Limb (tissue), 2 donors: ENCODE data around the gene RREB1.
"Not testable (repeated sequence)": the region's sequence is repeated elsewhere in the genome, so short reads cannot be mapped to it uniquely, and the experiment has no call there.

Experiments used
- DNase-seq, 2 donors: peaks; one replicate each; pipeline ENCODE4 v3.0.0-alpha.2; 2016; ENCODE audit errors: extremely low spot score in 2 of 2

RREB1 gene

GRCh38 chr6:7142918-7143475 lies 35.2 kb downstream of the RREB1 start:
- no peak for DNase-seq

DNA sequence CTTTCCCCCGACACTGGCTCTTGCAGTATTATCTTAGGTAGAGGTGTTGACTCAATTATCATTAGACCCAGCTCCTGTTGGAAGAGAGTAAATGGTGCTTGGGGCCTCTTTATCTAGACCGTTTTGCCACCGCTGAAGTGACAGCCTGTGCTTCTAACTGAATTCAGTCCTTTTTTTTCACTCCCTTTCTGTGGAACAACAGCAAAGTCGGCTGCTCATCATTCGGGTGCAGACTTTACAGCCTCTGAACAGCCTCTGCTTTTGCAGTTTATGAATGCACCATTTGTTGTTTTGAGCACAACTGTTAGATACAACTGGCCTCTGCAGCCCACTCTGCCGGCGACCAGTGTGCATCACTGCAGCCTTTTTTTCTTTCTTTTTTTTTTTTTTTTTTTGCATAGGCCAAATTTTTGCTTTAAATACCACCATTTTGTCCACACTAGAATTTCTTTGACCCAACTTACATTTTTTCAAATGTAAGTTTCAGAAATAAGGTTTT lies 35.8 kb downstream of the RREB1 start:
- peak in 1 of 2 donors; percentile 51 for DNase-seq

DNA sequence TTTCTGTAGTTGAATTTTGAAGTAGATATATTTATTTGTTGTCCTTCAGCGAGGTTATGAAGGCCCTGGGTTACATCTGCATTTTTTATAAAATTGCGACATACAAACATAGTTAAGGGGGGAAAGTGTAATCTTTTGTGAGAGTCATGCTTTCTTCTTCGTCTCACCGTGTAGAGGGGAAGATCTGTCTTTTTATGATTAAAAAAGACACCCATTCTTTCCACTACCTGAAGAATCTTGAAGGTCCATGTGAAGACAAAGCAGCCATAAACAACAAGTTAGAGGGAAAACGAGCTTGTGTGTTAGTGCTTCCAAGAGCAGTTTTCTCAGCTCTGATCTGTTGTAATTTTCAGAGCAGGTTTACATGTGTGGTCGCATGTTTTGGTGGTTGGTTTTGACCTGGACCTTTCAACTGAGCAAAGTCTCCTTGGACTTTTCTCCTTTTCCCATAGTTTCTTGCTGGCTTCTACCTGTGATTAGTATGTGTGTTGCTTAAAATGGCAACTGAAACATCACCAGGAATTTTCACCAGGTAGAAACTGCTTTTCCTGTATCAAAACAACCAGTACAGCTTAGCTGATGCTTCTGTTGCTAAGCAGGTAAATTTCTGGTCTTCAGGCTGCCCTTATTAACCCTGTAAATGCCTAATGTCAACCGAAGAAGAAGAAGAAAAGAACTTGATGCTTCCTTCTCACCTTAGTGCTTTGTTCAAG lies 37.3 kb downstream of the RREB1 start:
- no peak for DNase-seq

DNA sequence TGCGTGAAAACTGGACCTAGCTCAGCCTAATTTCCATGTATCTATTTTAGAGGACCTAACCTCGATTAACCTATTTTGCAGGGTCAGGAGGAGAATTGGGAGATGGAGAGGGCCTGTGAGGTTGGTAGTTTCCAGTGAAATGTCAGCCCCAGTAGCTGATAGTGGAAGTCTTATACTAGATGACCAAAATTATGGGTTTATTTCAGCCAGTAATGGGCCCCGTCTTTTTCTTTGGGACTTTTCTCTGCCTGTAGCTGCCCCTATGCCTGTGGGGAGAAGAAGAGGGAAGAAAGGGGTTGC lies 37.8 kb downstream of the RREB1 start:
- no peak for DNase-seq

GRCh38 chr6:7145885-7146828 lies 38.4 kb downstream of the RREB1 start:
- DNase-seq = peak in 1 of 2 donors; percentile 50

GRCh38 chr6:7147051-7147671 lies 39.4 kb downstream of the RREB1 start:
- no peak for DNase-seq

DNA sequence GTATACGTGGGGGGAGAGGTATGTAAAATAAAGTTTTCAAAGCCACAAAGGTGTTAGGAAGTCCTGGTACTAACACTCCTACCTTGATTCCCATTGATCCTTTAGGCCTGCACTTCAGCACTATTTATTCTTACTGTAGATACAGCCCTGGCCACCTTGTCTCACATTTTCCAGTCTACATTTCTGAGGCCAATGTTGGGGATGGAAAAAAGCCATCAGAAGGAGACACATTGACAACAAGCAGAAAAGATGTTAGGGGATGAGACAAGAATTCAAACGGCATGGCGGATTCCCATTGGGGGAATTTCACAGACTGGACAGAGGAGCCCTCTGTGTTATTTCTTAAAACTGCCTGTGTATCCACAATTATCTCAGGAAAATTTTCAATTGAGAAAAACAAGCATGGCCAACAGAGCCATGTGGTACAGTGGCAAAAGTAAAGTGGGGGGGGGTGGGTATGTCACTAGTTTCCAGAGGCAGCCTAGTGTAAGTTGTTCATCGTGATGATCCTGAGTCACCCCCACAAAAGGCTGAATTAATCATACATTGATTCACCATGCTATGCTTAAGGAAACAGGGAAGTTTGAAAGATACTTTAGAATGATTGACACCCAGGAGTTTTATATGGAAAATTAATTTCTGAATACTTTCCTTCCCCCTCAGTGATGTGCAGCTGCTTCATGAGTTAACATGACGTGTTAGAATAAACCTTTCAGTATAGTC lies 40.5 kb downstream of the RREB1 start:
- DNase-seq = no peak

DNA sequence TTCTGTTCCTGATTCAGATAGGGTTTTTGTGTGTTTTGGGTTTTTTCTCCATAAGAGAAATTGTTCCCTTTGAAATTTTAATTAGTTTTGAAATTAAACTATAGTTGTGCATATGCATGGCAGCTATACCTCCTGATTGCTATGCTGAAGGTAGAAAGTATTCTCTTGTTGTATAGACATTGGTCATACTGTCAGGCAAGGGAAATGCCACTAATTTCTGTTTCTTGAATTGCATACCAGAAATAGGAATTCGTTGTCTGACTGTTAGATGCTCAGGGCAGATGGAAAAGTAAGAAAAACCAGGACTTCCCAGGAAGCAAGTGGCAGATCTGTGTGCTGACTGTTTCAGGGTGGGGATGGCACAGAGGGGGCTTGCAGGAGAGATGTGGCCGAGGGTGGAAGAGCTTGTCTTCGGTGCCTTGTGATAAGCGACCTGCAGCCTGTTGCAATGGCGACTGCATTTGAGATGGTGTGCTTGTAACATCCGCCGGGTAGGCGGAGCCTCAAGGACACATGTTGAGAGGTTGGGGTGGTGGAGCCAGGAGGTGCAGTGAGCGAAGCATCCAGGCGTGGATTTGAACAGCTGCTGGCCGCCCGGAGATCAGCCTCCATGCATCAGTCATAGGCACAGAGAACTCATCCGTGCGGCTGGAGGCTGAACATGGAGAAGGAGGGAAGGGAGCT lies 42.8 kb downstream of the RREB1 start:
- DNase-seq = no peak

- DNase-seq = no peak
Measured at GRCh38 chr6:7151381-7151780, 43.6 kb downstream of the RREB1 start.

GRCh38 chr6:7152462-7152861 lies 44.7 kb downstream of the RREB1 start:
- DNase-seq = no peak

DNA sequence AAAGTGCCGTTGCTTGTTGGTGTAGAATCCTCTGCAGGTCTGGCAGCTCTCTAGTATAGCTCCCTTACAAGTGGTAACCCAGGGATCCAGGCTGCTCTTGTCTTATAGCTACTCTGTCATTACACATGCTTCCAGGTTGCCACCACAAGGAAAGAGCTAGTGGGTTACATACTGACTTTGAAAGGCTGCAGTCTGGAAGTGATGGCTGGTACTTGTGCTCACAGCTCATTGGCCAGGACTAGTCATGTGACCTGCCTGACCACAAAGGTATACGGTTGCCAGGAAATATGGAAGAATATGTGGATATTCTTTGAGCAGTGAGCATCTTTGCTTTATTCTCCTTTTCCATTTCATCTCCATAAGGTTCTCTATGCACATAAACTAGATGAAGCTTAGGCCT lies 46.0 kb downstream of the RREB1 start:
- DNase-seq = no peak

- DNase-seq = no peak
Measured at GRCh38 chr6:7154341-7155139, 46.8 kb downstream of the RREB1 start.

DNA sequence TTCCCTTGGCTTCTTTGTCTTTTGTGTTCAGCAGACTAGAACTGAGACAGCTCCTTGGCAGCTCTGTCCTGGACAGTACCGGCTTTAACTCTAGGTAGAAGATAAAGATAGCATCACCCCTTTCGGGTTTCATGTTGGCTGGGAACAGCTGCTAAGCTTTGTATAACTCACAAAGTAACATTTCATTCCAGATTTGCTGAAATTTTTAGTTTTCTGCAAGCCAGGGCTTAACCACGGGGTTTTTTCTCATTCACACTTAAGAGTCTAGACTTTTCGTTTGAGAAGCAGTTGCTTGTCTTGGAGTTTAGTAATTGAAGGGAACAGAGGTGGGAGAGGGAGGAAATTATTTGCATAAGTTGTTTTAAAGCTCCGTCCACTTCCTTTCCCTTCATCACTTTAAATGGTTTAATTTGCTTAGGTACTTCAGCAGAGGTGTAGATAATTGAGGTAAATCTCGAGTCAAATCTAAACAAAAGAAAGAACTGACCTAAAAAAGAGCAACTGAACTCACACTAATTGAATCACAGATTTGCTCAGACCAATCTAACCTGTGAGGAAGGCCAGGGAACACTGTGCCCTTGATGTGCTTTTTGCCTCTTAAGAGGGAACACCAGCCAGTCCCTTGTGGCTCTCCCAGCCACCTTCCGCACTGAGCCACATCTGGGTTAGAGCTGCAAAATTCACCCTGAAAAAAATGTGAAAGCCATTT lies 48.3 kb downstream of the RREB1 start:
- no peak for DNase-seq

- DNase-seq = no peak
Measured at GRCh38 chr6:7156643-7157278, 49.0 kb downstream of the RREB1 start.

GRCh38 chr6:7157307-7157706 lies 49.5 kb downstream of the RREB1 start:
- not testable (repeated sequence) for DNase-seq

- no peak for DNase-seq
Measured at GRCh38 chr6:7157752-7158616, 50.2 kb downstream of the RREB1 start.

DNA sequence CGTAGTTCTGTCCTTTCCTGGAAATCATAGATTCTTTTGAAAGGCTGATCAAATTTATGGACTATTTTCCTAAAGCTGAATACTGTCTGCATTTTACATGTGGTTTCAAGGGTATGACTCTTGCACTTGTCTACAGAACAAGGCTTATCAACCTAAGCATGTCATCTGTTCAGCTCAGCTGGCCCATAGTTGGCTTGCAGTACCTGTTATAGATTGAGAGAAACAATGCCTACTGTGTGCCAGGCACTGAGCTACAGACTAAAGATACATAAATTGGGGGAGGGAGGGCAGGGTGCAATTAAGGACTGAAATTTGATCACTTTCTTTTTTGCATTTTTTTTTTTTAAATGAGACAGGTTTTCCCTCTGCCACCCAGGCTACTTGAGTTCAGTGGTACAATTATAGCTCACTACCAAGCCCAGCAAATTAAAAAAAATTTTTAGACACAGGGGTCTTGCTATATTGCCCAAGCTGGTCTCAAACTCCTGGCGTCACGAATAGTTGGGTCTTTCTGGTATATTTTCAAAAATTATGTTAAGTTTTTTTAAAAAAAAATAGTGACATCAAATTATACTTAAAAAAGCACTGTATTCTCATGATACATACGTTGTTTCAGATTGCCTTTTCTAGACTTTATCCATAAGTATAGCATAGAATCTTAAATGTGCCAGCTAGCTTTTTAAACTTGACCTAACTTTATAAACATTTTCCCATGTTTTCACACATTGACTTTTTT lies 52.2 kb downstream of the RREB1 start:
- no peak for DNase-seq
